Liver (tissue), 9 donors: Measurements from ENCODE around the gene CDH26. TPM values are rescaled to one million over a fixed set of nuclear protein-coding genes. Genes with fewer than 3 reads are reported as not detected.

Experiments
- DNase-seq: peaks from one replicate; pipeline ENCODE4 v3.0.0-alpha.2; 2017; ENCODE audit warnings: low spot score
- H3K27ac ChIP-seq, 2 donors: one replicate each; pipeline ENCODE4 v1.7.0; 2013; ENCODE audit warnings: inconsistent platforms in 2 of 2, low read length in 2 of 2, control low read depth in 1 of 2, low read depth in 1 of 2, mild to moderate bottlenecking in 1 of 2
- H3K27me3 ChIP-seq, 4 donors: one replicate each; pipeline versions ENCODE4 v1.6.1 to v1.7.0; 2013; ENCODE audit warnings: low read length in 3 of 4, inconsistent platforms in 1 of 4, mild to moderate bottlenecking in 1 of 4, moderate library complexity in 1 of 4; ENCODE audit not compliant: control insufficient read depth in 4 of 4, insufficient read depth in 4 of 4
- H3K36me3 ChIP-seq, 4 donors: one replicate each; pipeline versions ENCODE4 v1.6.1 to v1.7.0; 2013; ENCODE audit warnings: low read length in 3 of 4, mild to moderate bottlenecking in 3 of 4, low read depth in 1 of 4, moderate library complexity in 1 of 4; ENCODE audit not compliant: control insufficient read depth in 4 of 4, insufficient read depth in 3 of 4
- H3K4me1 ChIP-seq, 4 donors: one replicate each; pipeline versions ENCODE4 v1.6.1 to v1.7.0; 2013; ENCODE audit warnings: low read length in 3 of 4, mild to moderate bottlenecking in 3 of 4, moderate library complexity in 1 of 4; ENCODE audit not compliant: control insufficient read depth in 4 of 4, insufficient read depth in 4 of 4
- H3K4me3 ChIP-seq, 3 donors: one replicate each; pipeline versions ENCODE4 v1.6.1 to v1.7.0; 2013; ENCODE audit warnings: low read length in 3 of 3, control low read depth in 1 of 3, low read depth in 1 of 3, mild to moderate bottlenecking in 1 of 3
- H3K9ac ChIP-seq, 2 donors: one replicate each; pipeline ENCODE4 v1.7.0; 2013; ENCODE audit warnings: low read length in 2 of 2, mild to moderate bottlenecking in 2 of 2, moderate library complexity in 2 of 2, control low read depth in 1 of 2, low read depth in 1 of 2
- H3K9me3 ChIP-seq, 4 donors: one replicate each; pipeline versions ENCODE4 v1.6.1 to v1.7.0; 2013; ENCODE audit warnings: low read length in 3 of 4; ENCODE audit not compliant: control insufficient read depth in 4 of 4
- EGR1 ChIP-seq, 2 donors: IDR thresholded peaks; 2 replicates each; pipeline ENCODE4 v1.6.1; 2016 to 2018; ENCODE audit warnings: antibody characterized with exemption in 2 of 2, low read depth in 2 of 2
- FOXA2 ChIP-seq: IDR thresholded peaks from 2 replicates; pipeline ENCODE4 v1.6.1; 2016; ENCODE audit warnings: antibody characterized with exemption
- GABPA ChIP-seq, 2 donors: IDR thresholded peaks in 1 of 2; conservative IDR thresholded peaks in 1 of 2; 2 replicates each; pipeline ENCODE4 v1.6.1; 2016; ENCODE audit warnings: antibody characterized with exemption in 2 of 2, mild to moderate bottlenecking in 1 of 2, moderate library complexity in 1 of 2
- HNF4A ChIP-seq, 2 donors: conservative IDR thresholded peaks; 2 replicates each; pipeline ENCODE4 v1.6.1; 2016; ENCODE audit warnings: antibody characterized with exemption in 2 of 2, mild to moderate bottlenecking in 2 of 2
- HNF4G ChIP-seq: IDR thresholded peaks from 2 replicates; pipeline ENCODE4 v1.6.1; 2016; ENCODE audit warnings: antibody characterized with exemption
- JUND ChIP-seq, 2 donors: IDR thresholded peaks; 2 replicates each; pipeline ENCODE4 v1.6.1; 2016; ENCODE audit warnings: antibody characterized with exemption in 2 of 2
- NR2F2 ChIP-seq: IDR thresholded peaks from 2 replicates; pipeline ENCODE4 v1.6.1; 2016; ENCODE audit warnings: antibody characterized with exemption
- RAD21 ChIP-seq, 2 donors: IDR thresholded peaks; 2 replicates each; pipeline ENCODE4 v1.6.1; 2016; ENCODE audit warnings: antibody characterized with exemption in 2 of 2, mild to moderate bottlenecking in 2 of 2
- RXRA ChIP-seq, 2 donors: IDR thresholded peaks; 2 replicates each; pipeline ENCODE4 v1.6.1; 2017 to 2018; ENCODE audit warnings: antibody characterized with exemption in 2 of 2, mild to moderate bottlenecking in 1 of 2
- TAF1 ChIP-seq: conservative IDR thresholded peaks from 2 replicates; pipeline ENCODE4 v1.6.1; 2016; ENCODE audit warnings: antibody characterized with exemption, mild to moderate bottlenecking
- WGBS: extraction: QIAGEN DNeasy Blood & Tissue Kit; methylation state at CpG from one replicate; pipeline ENCODE4 v1.1.7; 2013; 5-methylcytosine and 5-hydroxymethylcytosine counted together
- polyA plus RNA-seq, 2 donors: library from polyadenylated mRNA; stranded (reverse) in 1 of 2; unstranded in 1 of 2; fragments of 200-250 nt in 1 of 2; fragments of >200 nt in 1 of 2; fragmentation: Nextera tagmentation in 1 of 2; extraction: Ambion mirVana in 1 of 2; gene quantifications; one replicate each; pipeline versions ENCODE4 v1.2.1 to v1.2.3, GENCODE V29; 2013 to 2015
- total RNA-seq, 2 donors: library from RNA; depleted of rRNA; stranded (reverse); fragments of >200 nt; gene quantifications; one replicate each; pipeline ENCODE4 v1.2.3, GENCODE V29; 2014
- TF ChIP-seq, protein P1 (sequence below): IDR thresholded peaks from 2 replicates; pipeline ENCODE4 v1.6.1; 2016; ENCODE audit warnings: antibody characterized with exemption
- TF ChIP-seq, protein P2 (sequence below): IDR thresholded peaks from 2 replicates; pipeline ENCODE4 v1.6.1; 2016; ENCODE audit warnings: antibody characterized with exemption
- TF ChIP-seq, protein P3 (sequence below): IDR thresholded peaks from 2 replicates; pipeline ENCODE4 v1.6.1; 2016; ENCODE audit warnings: antibody characterized with exemption
- TF ChIP-seq, protein P4 (sequence below): fragments of 150-350 bp; IDR thresholded peaks from 2 replicates; pipeline ENCODE4 v1.5.1; 2017; ENCODE audit warnings: improper control_type of control experiment, low read depth, low read length; ENCODE audit not compliant: missing input control
- donor health status: healthy.
- donor health status: healthy.
- donor health status: healthy.
- donor health status: healthy.
- donor health status: healthy.

The CDH26 gene
- total and polyA plus RNA-seq, 4 donors = 0.03 to 0.70 (median 0.43) TPM

DNA sequence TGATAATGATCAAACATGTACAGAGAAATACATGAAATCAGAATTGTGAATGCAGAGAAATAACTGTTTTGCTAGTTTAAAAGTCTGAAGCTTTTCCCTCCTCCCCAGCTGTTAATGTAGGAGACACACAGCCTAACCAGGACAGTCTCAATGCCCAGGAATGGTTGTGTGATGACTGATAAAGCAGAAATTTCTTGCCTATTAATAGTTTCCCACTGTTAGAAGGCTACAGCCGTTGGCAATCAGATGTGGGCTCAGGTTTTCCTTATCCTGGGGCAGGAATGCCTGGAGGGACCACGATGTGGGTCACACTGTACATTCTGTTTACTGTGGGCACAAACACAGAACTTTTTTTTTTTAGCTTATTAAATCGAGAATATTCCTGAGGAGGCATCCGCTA, 20.0 kb upstream of the CDH26 start:
- WGBS = 80% methylated on average over 4 of the region's 4 CpGs
- no peaks in the 10 kb centered on the region for H3K36me3 ChIP-seq
- TF ChIP-seq, protein P1, sequence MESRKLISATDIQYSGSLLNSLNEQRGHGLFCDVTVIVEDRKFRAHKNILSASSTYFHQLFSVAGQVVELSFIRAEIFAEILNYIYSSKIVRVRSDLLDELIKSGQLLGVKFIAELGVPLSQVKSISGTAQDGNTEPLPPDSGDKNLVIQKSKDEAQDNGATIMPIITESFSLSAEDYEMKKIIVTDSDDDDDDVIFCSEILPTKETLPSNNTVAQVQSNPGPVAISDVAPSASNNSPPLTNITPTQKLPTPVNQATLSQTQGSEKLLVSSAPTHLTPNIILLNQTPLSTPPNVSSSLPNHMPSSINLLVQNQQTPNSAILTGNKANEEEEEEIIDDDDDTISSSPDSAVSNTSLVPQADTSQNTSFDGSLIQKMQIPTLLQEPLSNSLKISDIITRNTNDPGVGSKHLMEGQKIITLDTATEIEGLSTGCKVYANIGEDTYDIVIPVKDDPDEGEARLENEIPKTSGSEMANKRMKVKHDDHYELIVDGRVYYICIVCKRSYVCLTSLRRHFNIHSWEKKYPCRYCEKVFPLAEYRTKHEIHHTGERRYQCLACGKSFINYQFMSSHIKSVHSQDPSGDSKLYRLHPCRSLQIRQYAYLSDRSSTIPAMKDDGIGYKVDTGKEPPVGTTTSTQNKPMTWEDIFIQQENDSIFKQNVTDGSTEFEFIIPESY = no peak
- TF ChIP-seq RXRA (IDR thresholded peaks at IDR 0.05) (no peak), NR2F2 (no peak), EGR1 (IDR thresholded peaks at IDR 0.05; ENCODE audit: low read depth in 2 of 2) (no peak), JUND (IDR thresholded peaks at IDR 0.05) (no peak), GABPA (IDR thresholded peaks at IDR 0.05 in 1 of 2, conservative IDR thresholded peaks at IDR 0.05 in 1 of 2) (no peak), RAD21 (IDR thresholded peaks at IDR 0.05) (no peak)
- TF ChIP-seq, protein P2, sequence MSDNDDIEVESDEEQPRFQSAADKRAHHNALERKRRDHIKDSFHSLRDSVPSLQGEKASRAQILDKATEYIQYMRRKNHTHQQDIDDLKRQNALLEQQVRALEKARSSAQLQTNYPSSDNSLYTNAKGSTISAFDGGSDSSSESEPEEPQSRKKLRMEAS = no peak
- TF ChIP-seq, protein P3, sequence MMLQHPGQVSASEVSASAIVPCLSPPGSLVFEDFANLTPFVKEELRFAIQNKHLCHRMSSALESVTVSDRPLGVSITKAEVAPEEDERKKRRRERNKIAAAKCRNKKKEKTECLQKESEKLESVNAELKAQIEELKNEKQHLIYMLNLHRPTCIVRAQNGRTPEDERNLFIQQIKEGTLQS = no peak
- peaks cover 0 to 2% (median 0%) of the 10 kb centered on the region in 4 donors for H3K9me3 ChIP-seq
- DNase-seq = no peak
- H3K4me1 ChIP-seq = peaks cover 8 to 23% (median 20%) of the 10 kb centered on the region in 4 donors
- H3K4me3 ChIP-seq = no peak overlapping the region
- H3K27me3 ChIP-seq = peaks cover 0 to under 1% (median 0%) of the 10 kb centered on the region in 4 donors
- no peak overlapping the region for H3K27ac ChIP-seq
- H3K9ac ChIP-seq = no peak overlapping the region

DNA sequence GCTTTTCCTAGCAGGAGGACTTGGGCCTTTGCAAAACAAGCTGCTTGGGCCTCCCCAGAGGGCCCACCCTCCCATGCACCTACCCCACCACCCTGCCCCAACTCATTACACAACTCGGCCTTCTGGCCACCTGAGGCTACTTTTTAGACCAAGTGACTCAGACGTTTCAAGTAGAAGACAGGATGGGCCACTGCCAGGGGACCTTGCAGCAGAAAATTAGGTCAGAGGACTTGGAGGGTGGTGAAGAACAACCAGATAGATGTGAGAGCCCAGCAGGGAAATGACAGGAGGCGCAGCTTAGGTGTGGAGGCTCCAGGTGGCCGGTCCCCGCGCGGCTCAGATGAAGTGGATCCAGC, 19.5 kb upstream of the CDH26 start:
- 82% methylated on average over 7 of the region's 7 CpGs for WGBS
- DNase-seq = no peak
- TF ChIP-seq, protein P4, sequence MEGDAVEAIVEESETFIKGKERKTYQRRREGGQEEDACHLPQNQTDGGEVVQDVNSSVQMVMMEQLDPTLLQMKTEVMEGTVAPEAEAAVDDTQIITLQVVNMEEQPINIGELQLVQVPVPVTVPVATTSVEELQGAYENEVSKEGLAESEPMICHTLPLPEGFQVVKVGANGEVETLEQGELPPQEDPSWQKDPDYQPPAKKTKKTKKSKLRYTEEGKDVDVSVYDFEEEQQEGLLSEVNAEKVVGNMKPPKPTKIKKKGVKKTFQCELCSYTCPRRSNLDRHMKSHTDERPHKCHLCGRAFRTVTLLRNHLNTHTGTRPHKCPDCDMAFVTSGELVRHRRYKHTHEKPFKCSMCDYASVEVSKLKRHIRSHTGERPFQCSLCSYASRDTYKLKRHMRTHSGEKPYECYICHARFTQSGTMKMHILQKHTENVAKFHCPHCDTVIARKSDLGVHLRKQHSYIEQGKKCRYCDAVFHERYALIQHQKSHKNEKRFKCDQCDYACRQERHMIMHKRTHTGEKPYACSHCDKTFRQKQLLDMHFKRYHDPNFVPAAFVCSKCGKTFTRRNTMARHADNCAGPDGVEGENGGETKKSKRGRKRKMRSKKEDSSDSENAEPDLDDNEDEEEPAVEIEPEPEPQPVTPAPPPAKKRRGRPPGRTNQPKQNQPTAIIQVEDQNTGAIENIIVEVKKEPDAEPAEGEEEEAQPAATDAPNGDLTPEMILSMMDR = no peak
- TF ChIP-seq RXRA (IDR thresholded peaks at IDR 0.05) (no peak), HNF4G (no peak), JUND (IDR thresholded peaks at IDR 0.05) (no peak), TAF1 (no peak), NR2F2 (no peak), EGR1 (IDR thresholded peaks at IDR 0.05; ENCODE audit: low read depth in 2 of 2) (no peak), FOXA2 (no peak), RAD21 (IDR thresholded peaks at IDR 0.05) (no peak), HNF4A (conservative IDR thresholded peaks at IDR 0.05) (no peak)
- TF ChIP-seq, protein P1 = no peak
- peaks cover 0 to under 1% (median 0%) of the 10 kb centered on the region in 4 donors for H3K36me3 ChIP-seq
- no peak overlapping the region for H3K4me3 ChIP-seq
- no peak overlapping the region for H3K9ac ChIP-seq
- H3K27me3 ChIP-seq = no peaks in the 10 kb centered on the region
- peaks cover 0 to 2% (median 0%) of the 10 kb centered on the region in 4 donors for H3K9me3 ChIP-seq
- H3K27ac ChIP-seq = no peak overlapping the region
- H3K4me1 ChIP-seq = peaks cover 8 to 22% (median 18%) of the 10 kb centered on the region in 4 donors
